BJ (cell line): ENCODE data around the gene FBXO38. TPM values are rescaled to one million over a fixed set of nuclear protein-coding genes. Genes with fewer than 3 reads are reported as not detected.
"Not testable (repeated sequence)": the region's sequence is repeated elsewhere in the genome, so short reads cannot be mapped to it uniquely, and the experiment has no call there.

Experiments
- CTCF ChIA-PET: fragments of 350-600 bp; formaldehyde crosslinking; extraction: SDS; loops from one replicate; lab custom pipeline; 2021; ENCODE audit warnings: antibody characterized with exemption, inconsistent platforms; lab: Yijun Ruan, JAX
- POLR2A ChIA-PET: fragments of 300-600 bp; sonication (Branson Sonifier 250); formaldehyde crosslinking; extraction: SDS; loops from one replicate; lab custom pipeline; 2021; ENCODE audit warnings: antibody characterized with exemption; lab: Charles Lee
- DNase-seq: peaks from one replicate; pipeline ENCODE4 v3.0.0-alpha.2; 2011; ENCODE audit warnings: low read depth
- H3K27me3 ChIP-seq: 2 replicates; pipeline ENCODE4 v1.6.0; 2011; ENCODE audit warnings: low read length; ENCODE audit not compliant: control insufficient read depth, insufficient read depth
- H3K36me3 ChIP-seq: 2 replicates; pipeline ENCODE4 v1.5.1; 2011; ENCODE audit warnings: low read length; ENCODE audit not compliant: control insufficient read depth, insufficient read depth
- H3K4me3 ChIP-seq: 2 replicates; pipeline ENCODE4 v1.5.1; 2011; ENCODE audit warnings: low read depth, mild to moderate bottlenecking, control low read depth, low read length
- polyA plus RNA-seq: library from polyadenylated mRNA; depleted of rRNA; stranded (reverse); fragments of >200 nt; gene quantifications from 2 replicates; pipeline ENCODE4 v1.2.3, GENCODE V29; 2011
- TF ChIP-seq, protein P1 (sequence below): IDR thresholded peaks from 2 replicates; pipeline ENCODE4 v1.5.1; 2011; ENCODE audit warnings: low read depth, mild to moderate bottlenecking, control low read depth, inconsistent platforms, low read length, moderate library complexity; ENCODE audit not compliant: insufficient read depth

The FBXO38 gene
- polyA plus RNA-seq, 1 experiment: 19.3 TPM

DNA sequence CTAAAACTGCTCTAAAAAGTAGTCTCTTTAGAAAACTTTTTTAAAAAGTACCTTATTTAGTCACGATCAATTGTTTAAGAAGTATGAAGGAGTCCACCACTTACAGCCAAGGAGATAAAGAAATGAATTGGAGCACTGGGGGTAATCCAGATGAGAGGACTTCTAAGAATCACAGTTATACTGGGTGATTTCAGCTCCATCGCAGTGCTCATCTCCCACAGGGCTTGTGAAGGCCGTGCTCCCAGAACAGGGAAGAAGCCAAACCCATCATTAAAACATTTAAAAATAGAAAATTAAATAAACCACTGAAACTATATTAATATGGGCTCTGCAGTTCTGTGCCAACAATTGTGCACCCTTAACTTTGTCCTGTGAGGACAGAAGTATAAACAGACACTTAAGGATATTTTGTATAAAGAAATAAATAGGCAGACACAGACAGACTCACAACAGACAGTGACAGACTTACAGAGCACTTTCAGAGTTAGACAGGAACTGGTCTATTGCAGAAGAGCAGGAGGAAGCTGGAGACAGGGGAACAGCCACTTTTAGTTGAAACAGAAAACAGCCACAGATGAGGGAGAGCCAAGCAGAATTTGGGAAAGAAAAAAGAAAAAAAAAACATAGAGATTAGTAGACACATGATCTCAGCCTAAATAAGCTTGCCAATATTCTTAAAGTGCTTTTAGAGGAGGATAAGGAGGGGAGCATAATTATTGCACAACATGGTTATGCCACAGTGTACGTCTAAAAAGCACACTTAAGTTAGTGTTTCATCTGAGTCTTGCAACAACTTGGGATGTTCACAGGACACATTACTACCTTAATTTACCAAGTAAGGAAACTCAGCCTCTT, 81.8 kb downstream of the FBXO38 start:
- Histone ChIP-seq H3K36me3 (no peaks in the 10 kb centered on the region), H3K4me3 (no peak overlapping the region), H3K27me3 (no peaks in the 10 kb centered on the region)
- ChIA-PET POLR2A (no interaction called here), CTCF (interaction anchor here (1.5 kb wide), 1 partner anchor 17 kb away, joined by 6 read pairs; no protein-coding TSS in a partner anchor)
- DNase-seq: no peak
- TF ChIP-seq, protein P1, sequence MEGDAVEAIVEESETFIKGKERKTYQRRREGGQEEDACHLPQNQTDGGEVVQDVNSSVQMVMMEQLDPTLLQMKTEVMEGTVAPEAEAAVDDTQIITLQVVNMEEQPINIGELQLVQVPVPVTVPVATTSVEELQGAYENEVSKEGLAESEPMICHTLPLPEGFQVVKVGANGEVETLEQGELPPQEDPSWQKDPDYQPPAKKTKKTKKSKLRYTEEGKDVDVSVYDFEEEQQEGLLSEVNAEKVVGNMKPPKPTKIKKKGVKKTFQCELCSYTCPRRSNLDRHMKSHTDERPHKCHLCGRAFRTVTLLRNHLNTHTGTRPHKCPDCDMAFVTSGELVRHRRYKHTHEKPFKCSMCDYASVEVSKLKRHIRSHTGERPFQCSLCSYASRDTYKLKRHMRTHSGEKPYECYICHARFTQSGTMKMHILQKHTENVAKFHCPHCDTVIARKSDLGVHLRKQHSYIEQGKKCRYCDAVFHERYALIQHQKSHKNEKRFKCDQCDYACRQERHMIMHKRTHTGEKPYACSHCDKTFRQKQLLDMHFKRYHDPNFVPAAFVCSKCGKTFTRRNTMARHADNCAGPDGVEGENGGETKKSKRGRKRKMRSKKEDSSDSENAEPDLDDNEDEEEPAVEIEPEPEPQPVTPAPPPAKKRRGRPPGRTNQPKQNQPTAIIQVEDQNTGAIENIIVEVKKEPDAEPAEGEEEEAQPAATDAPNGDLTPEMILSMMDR: no peak

DNA sequence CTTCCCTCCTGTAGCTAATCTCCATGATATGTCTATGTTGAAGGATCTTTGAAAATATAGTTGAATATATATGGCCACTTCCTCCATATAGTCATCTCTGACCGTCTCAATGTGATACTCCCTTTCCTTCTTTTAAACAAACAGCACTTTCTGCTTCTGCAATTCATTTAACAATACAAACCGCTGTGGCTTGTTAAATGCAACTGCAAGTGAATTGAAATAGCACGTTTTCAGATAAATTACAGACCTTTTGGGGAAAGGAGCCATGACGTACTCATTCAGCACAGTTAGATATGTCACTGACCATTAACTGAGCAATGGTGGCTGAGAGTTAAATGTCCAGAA, 82.5 kb downstream of the FBXO38 start:
- no peak overlapping the region for H3K4me3 ChIP-seq
- CTCF ChIA-PET: interaction anchor here (1.5 kb wide), 1 partner anchor 17 kb away, joined by 6 read pairs; no protein-coding TSS in a partner anchor
- no peak for DNase-seq
- H3K36me3 ChIP-seq: no peaks in the 10 kb centered on the region
- no peaks in the 10 kb centered on the region for H3K27me3 ChIP-seq
- POLR2A ChIA-PET: no interaction called here
- TF ChIP-seq, protein P1: no peak

DNA sequence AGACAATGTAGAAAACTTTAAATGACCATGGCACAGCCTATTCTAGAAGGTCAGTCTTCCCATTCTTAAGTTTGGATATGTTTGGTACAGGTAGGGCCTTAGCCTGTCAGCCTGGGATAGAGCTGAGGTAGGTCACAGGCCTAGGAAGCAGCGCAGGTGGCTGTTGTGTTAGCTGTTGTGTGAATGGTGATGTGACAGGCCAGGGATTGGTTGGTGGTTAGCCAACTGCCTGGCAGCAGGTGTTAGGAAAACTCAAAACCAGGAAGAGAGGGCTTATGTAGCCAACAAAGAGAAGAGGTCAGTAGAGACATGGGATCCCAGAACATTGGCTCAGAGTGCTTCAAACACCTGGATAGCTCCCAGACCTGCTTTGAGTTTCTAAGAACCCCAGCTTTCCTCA, 84.2 kb downstream of the FBXO38 start:
- Histone ChIP-seq H3K4me3 (no peak overlapping the region), H3K27me3 (no peaks in the 10 kb centered on the region), H3K36me3 (no peaks in the 10 kb centered on the region)
- CTCF ChIA-PET: interaction anchor here (1.2 kb wide), 1 partner anchor 15 kb away, joined by 3 read pairs; no protein-coding TSS in a partner anchor
- TF ChIP-seq, protein P1: no peak
- no peak for DNase-seq
- POLR2A ChIA-PET: no interaction called here

DNA sequence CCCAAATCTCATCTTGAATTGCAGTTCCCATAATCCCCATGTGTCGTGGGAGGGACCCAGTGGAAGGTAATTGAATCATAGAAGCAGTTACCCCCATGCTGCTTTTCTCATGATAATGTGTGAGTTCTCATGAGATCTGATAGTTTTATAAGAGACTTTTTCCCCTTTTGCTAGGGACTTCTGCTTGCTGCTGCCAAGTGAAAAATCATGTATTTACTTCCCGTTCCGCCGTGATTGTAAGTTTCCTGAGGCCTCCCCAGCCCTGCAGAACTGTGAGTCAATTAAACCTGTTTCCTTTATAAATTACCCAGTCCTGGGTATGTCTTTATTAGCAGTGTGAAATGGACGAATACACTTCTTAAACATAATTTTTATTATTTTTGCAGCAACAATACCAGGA, 85.0 kb downstream of the FBXO38 start:
- H3K36me3 ChIP-seq, DNase-seq, POLR2A ChIA-PET, H3K27me3 ChIP-seq, H3K4me3 ChIP-seq: not testable (repeated sequence)
- CTCF ChIA-PET: interaction anchor here (0.7 to 2.6 kb wide), 4 partner anchors 11 to 262 kb away, joined by 3 to 10 read pairs (median 4); no protein-coding TSS in a partner anchor

DNA sequence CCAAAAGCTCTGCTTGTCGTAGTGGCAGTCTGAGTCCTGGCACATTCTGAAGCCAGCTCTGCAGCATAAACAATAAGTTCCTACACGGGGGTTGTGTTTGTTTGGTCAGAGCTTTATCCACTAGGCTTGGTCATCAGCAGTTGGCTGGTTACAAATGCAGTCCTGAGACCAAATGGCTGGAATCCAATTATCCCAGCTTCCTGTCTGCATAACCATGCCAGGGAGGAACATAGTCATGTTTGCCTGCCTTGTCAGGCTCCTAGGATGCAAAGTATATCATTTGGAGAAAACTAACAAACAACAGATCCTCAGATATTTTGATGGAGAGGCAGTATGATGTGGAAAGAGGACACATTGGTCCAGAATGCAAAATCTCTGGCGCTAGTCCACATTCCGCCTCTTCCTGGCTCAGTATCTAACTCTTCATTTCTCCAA, 85.8 kb downstream of the FBXO38 start:
- TF ChIP-seq, protein P1: no peak
- POLR2A ChIA-PET: no interaction called here
- Histone ChIP-seq H3K27me3 (no peaks in the 10 kb centered on the region), H3K36me3 (no peaks in the 10 kb centered on the region), H3K4me3 (no peak overlapping the region)
- DNase-seq: no peak
- CTCF ChIA-PET: interaction anchor here (0.7 to 2.6 kb wide), 6 partner anchors 10 to 261 kb away, joined by 3 to 10 read pairs (median 4); no protein-coding TSS in a partner anchor
